HL-60 (cell line): ENCODE results near the gene IGF2BP3.

ENCODE experiments used
- CTCF ChIP-seq: IDR thresholded peaks from one replicate; pipeline ENCODE4 v1.5.1; 2011; ENCODE audit warnings: low read length, control low read depth, inconsistent platforms; ENCODE audit not compliant: insufficient read depth
- GABPA ChIP-seq: IDR thresholded peaks from 2 replicates; pipeline ENCODE4 v1.6.1; 2012; ENCODE audit warnings: low read depth
- REST ChIP-seq: IDR thresholded peaks from 2 replicates; pipeline ENCODE4 v1.6.1; 2012; ENCODE audit warnings: low read depth; ENCODE audit not compliant: insufficient replicate concordance

GRCh38 chr7:23343806-23344475, 126.3 kb downstream of the IGF2BP3 start:
- no peak for TF ChIP-seq CTCF
- no peak for TF ChIP-seq GABPA
- TF ChIP-seq REST: no peak
